Calu3 (cell line): ENCODE results near the gene PLAU. TPM values are rescaled to one million over a fixed set of nuclear protein-coding genes. Genes with fewer than 3 reads are reported as not detected.
"Not testable (repeated sequence)": the region's sequence is repeated elsewhere in the genome, so short reads cannot be mapped to it uniquely, and the experiment has no call there.

Experiments
- BruUV-seq: library from RNA; stranded (reverse); fragments of 400-500 nt; replicated peaks from 2 replicates; lab custom pipeline; 2021; lab: Mats Ljungman, UMichigan
- CTCF ChIA-PET: fragments of 300-600 bp; sonication (Branson Sonifier 250); formaldehyde crosslinking; loops from one replicate; lab custom pipeline; 2022; ENCODE audit warnings: antibody characterized with exemption; lab: Charles Lee
- DNase-seq: peaks from one replicate; pipeline ENCODE4 v3.0.0; 2022
- H3K27ac Mint-ChIP-seq: one replicate; pipeline ENCODE4 v1.8.0; 2022; ENCODE audit warnings: mixed read lengths; ENCODE audit not compliant: unreplicated experiment
- H3K27me3 Mint-ChIP-seq: one replicate; pipeline ENCODE4 v1.8.0; 2022; ENCODE audit warnings: mixed read lengths; ENCODE audit not compliant: unreplicated experiment
- H3K36me3 Mint-ChIP-seq: one replicate; pipeline ENCODE4 v1.8.0; 2022; ENCODE audit warnings: mild to moderate bottlenecking, moderate library complexity, mixed read lengths; ENCODE audit not compliant: insufficient read depth, unreplicated experiment
- H3K4me1 Mint-ChIP-seq: one replicate; pipeline ENCODE4 v1.8.0; 2022; ENCODE audit warnings: mild to moderate bottlenecking, low read depth, mixed read lengths; ENCODE audit not compliant: unreplicated experiment
- H3K4me3 Mint-ChIP-seq: one replicate; pipeline ENCODE4 v1.8.0; 2022; ENCODE audit warnings: mild to moderate bottlenecking, low read depth, moderate library complexity, mixed read lengths; ENCODE audit not compliant: unreplicated experiment
- H3K9me3 Mint-ChIP-seq: one replicate; pipeline ENCODE4 v1.8.0; 2022; ENCODE audit warnings: low read depth, mixed read lengths; ENCODE audit not compliant: unreplicated experiment
- CTCF ChIP-seq: fragments of 200-600 bp; IDR thresholded peaks from one replicate; pipeline ENCODE4 v1.8.0; 2022; ENCODE audit warnings: antibody characterized with exemption; ENCODE audit not compliant: unreplicated experiment
- intact Hi-C: fragments of 100-400 bp; cut with micrococcal nuclease; formaldehyde crosslinking; loops from one replicate; pipeline ENCODE4 v1.10.0; 2022; ENCODE audit not compliant: unreplicated experiment
- total RNA-seq: library from RNA; stranded (reverse); gene quantifications from 2 replicates; pipeline ENCODE4 v1.2.3, GENCODE V29; 2022

PLAU gene
- total RNA-seq, 1 experiment from 2014 or later = 706 TPM

- Mint-ChIP-seq H3K27ac (peak overlapping the region; percentile 95), H3K4me1 (peaks cover 69% of the 10 kb centered on the region), H3K27me3 (no peaks in the 10 kb centered on the region), H3K36me3 (peaks cover 19% of the 10 kb centered on the region), H3K4me3 (no peak overlapping the region), H3K9me3 (no peaks in the 10 kb centered on the region)
- DNase-seq = no peak
- no TSS peak for BruUV-seq
- CTCF ChIA-PET = interaction anchor here (0.6 to 1.8 kb wide), 6 partner anchors 8 to 67 kb away, joined by 3 to 8 read pairs (median 4); no protein-coding TSS in a partner anchor
- intact Hi-C loops = no loop called here
- TF ChIP-seq CTCF = no peak
Measured at GRCh38 chr10:73891540-73891939, 19.4 kb upstream of the PLAU start.

- Mint-ChIP-seq H3K4me3 (no peak overlapping the region), H3K9me3 (no peaks in the 10 kb centered on the region), H3K27me3 (no peaks in the 10 kb centered on the region), H3K36me3 (peaks cover 19% of the 10 kb centered on the region), H3K4me1 (peaks cover 60% of the 10 kb centered on the region), H3K27ac (peak overlapping the region; percentile 64)
- intact Hi-C loops = no loop called here
- CTCF ChIA-PET = interaction anchor here (0.8 to 1.8 kb wide), 4 partner anchors 10 to 73 kb away, joined by 3 to 4 read pairs (median 4); no protein-coding TSS in a partner anchor
- no peak for DNase-seq
- TF ChIP-seq CTCF = no peak
- BruUV-seq = no TSS peak
Measured at GRCh38 chr10:73892310-73893030, 18.5 kb upstream of the PLAU start.

- peaks cover 53% of the 10 kb centered on the region for H3K4me1 Mint-ChIP-seq
- peak overlapping the region; percentile 56 for H3K27ac Mint-ChIP-seq
- no TSS peak for BruUV-seq
- H3K27me3 Mint-ChIP-seq = no peaks in the 10 kb centered on the region
- H3K9me3 Mint-ChIP-seq = no peaks in the 10 kb centered on the region
- no peak overlapping the region for H3K4me3 Mint-ChIP-seq
- H3K36me3 Mint-ChIP-seq = peaks cover 17% of the 10 kb centered on the region
- intact Hi-C loops = no loop called here
- no peak for DNase-seq
- CTCF ChIA-PET = interaction anchor here (0.8 to 0.9 kb wide), 2 partner anchors 13 to 72 kb away, joined by 3 read pairs; no protein-coding TSS in a partner anchor
- TF ChIP-seq CTCF = no peak
Measured at GRCh38 chr10:73893426-73893825, 17.5 kb upstream of the PLAU start.

- H3K4me1 Mint-ChIP-seq = peaks cover 54% of the 10 kb centered on the region
- peaks cover 17% of the 10 kb centered on the region for H3K36me3 Mint-ChIP-seq
- H3K4me3 Mint-ChIP-seq = no peak overlapping the region
- H3K9me3 Mint-ChIP-seq = no peaks in the 10 kb centered on the region
- no peak for DNase-seq
- no peak for TF ChIP-seq CTCF
- BruUV-seq = no TSS peak
- H3K27me3 Mint-ChIP-seq = no peaks in the 10 kb centered on the region
- CTCF ChIA-PET = interaction anchor here (0.8 kb wide), 1 partner anchor 12 kb away, joined by 3 read pairs; no protein-coding TSS in a partner anchor
- H3K27ac Mint-ChIP-seq = peak overlapping the region; percentile 23
- intact Hi-C loops = no loop called here
Measured at GRCh38 chr10:73894245-73894971, 16.5 kb upstream of the PLAU start.

- Mint-ChIP-seq H3K4me1 (peaks cover 64% of the 10 kb centered on the region), H3K27ac (peak overlapping the region; percentile 23), H3K36me3 (peaks cover 18% of the 10 kb centered on the region)
- H3K4me3 Mint-ChIP-seq, CTCF ChIA-PET, H3K27me3 Mint-ChIP-seq, intact Hi-C loops, BruUV-seq, H3K9me3 Mint-ChIP-seq, DNase-seq: not testable (repeated sequence)
Measured at GRCh38 chr10:73895381-73895780, 15.6 kb upstream of the PLAU start.
